ENCODE data around the gene UBAC1. TPM values are rescaled to one million over a fixed set of nuclear protein-coding genes. Genes with fewer than 3 reads are reported as not detected.

UBAC1 gene
- total RNA-seq, 1 donor from 2014 or later: 31.0 TPM

DNA sequence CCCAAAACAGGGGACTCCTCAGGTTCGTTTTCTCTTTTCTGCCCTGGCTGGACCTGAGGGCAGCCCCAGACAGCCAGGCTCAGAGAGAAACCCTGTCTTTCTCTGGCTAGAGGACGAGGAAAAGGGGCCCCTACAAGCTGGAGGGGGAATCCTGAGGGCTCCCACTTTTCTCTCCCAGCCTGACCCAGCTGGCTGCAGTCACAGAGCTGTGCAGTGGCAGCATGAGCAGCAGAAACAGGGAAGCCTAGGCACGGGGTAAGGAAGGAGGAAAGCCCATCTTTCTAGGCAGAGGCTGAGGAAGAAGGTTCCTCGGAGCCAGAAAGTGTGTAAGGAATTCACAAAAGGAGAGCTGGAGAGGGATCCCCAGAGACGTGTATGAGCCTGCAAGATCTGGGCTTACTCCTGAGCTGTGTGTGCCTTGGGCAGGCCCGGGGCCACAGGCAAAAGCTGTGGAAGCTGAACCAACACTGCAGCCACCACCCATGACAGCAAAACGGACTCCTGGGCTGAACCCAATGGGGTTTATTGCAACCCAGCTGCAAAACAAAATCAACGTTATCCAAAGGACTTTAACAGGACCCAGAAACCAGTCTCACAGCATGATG, 70.0 kb downstream of the UBAC1 start:
- no peak overlapping the region for H3K4me3 ChIP-seq
- H3K36me3 ChIP-seq: no peaks in the 10 kb centered on the region
- no peak for TF ChIP-seq CTCF (IDR thresholded peaks at IDR 0.05)
- intact Hi-C loops (cut with DNase I): no loop called here
- H3K27ac ChIP-seq: no peak overlapping the region
- H3K4me1 ChIP-seq: peaks cover 3 to 18% of the 10 kb centered on the region in 2 donors
- DNase-seq (ENCODE audit: low spot score in 2 of 2): no peak
- no peaks in the 10 kb centered on the region for H3K27me3 ChIP-seq
- H3K9me3 ChIP-seq: peaks cover 0 to 8% of the 10 kb centered on the region in 2 donors

GRCh38 chr9:135890190-135891026, 70.8 kb downstream of the UBAC1 start:
- Histone ChIP-seq H3K27ac (no peak overlapping the region), H3K9me3 (peaks cover 0 to 5% of the 10 kb centered on the region in 2 donors), H3K4me1 (peaks cover 3 to 18% of the 10 kb centered on the region in 2 donors), H3K4me3 (no peak overlapping the region), H3K36me3 (no peaks in the 10 kb centered on the region), H3K27me3 (no peaks in the 10 kb centered on the region)
- DNase-seq (ENCODE audit: low spot score in 2 of 2): no peak
- intact Hi-C loops (cut with DNase I): no loop called here
- no peak for TF ChIP-seq CTCF (IDR thresholded peaks at IDR 0.05)

- TF ChIP-seq CTCF (IDR thresholded peaks at IDR 0.05): no peak
- no peak overlapping the region for H3K4me3 ChIP-seq
- intact Hi-C loops (cut with DNase I): no loop called here
- H3K36me3 ChIP-seq: no peaks in the 10 kb centered on the region
- H3K27me3 ChIP-seq: no peaks in the 10 kb centered on the region
- no peak for DNase-seq (ENCODE audit: low spot score in 2 of 2)
- H3K4me1 ChIP-seq: peaks cover 3 to 20% of the 10 kb centered on the region in 2 donors
- no peaks in the 10 kb centered on the region for H3K9me3 ChIP-seq
- no peak overlapping the region for H3K27ac ChIP-seq
Measured at GRCh38 chr9:135889564-135890189, 71.5 kb downstream of the UBAC1 start.

DNA sequence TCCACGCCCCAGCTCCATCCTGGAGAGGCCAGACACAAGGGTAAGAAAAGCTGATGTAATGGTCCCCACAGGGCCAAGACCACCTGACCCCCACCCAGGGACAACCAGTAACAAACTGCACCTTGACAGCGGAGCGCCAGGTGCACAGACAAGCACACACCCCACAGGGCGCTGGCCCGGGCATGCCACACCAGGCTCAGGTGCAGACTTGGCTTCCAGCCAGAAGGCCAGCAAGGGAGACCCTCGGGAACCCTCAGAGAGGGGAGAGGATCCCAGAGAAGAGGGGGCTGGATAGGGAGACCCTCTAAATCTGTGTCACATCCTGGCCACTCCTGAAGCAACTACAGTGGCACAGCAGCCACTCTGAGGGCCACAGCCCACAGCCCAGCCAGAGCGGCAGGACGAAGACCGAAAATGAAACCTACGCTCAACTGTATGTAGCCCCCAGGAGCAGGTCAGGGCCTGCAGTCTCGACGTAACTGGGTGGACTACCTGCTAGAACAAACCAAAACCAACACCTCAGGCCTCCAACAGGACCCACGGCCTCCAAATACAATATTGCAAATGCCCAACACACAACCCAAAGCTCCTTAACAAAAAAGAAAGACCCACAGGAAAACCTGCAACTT, 72.3 kb downstream of the UBAC1 start:
- intact Hi-C loops (cut with DNase I): no loop called here
- Histone ChIP-seq H3K36me3 (no peaks in the 10 kb centered on the region), H3K4me3 (no peak overlapping the region), H3K9me3 (no peaks in the 10 kb centered on the region), H3K27ac (no peak overlapping the region), H3K27me3 (no peaks in the 10 kb centered on the region), H3K4me1 (peaks cover 3 to 20% of the 10 kb centered on the region in 2 donors)
- no peak for DNase-seq (ENCODE audit: low spot score in 2 of 2)
- TF ChIP-seq CTCF (IDR thresholded peaks at IDR 0.05): no peak

GRCh38 chr9:135888126-135888765, 72.9 kb downstream of the UBAC1 start:
- peak overlapping the region in 1 of 2 donors; percentile 18 for H3K4me3 ChIP-seq
- no peak overlapping the region for H3K27ac ChIP-seq
- peaks cover 3 to 20% of the 10 kb centered on the region in 2 donors for H3K4me1 ChIP-seq
- TF ChIP-seq CTCF (IDR thresholded peaks at IDR 0.05): no peak
- DNase-seq (ENCODE audit: low spot score in 2 of 2): no peak
- intact Hi-C loops (cut with DNase I): no loop called here
- no peaks in the 10 kb centered on the region for H3K9me3 ChIP-seq
- H3K36me3 ChIP-seq: no peaks in the 10 kb centered on the region
- no peaks in the 10 kb centered on the region for H3K27me3 ChIP-seq

Data from ascending aorta (tissue), 2 donors.